Liver (tissue), 9 donors: ENCODE measurements around the gene MCCD1. TPM values are rescaled to one million over a fixed set of nuclear protein-coding genes. Genes with fewer than 3 reads are reported as not detected.

Experiments used
- DNase-seq: peaks from one replicate; pipeline ENCODE4 v3.0.0-alpha.2; 2017; ENCODE audit warnings: low spot score
- H3K27ac ChIP-seq, 2 donors: one replicate each; pipeline ENCODE4 v1.7.0; 2013; ENCODE audit warnings: inconsistent platforms in 2 of 2, low read length in 2 of 2, control low read depth in 1 of 2, low read depth in 1 of 2, mild to moderate bottlenecking in 1 of 2
- H3K27me3 ChIP-seq, 4 donors: one replicate each; pipeline versions ENCODE4 v1.6.1 to v1.7.0; 2013; ENCODE audit warnings: low read length in 3 of 4, inconsistent platforms in 1 of 4, mild to moderate bottlenecking in 1 of 4, moderate library complexity in 1 of 4; ENCODE audit not compliant: control insufficient read depth in 4 of 4, insufficient read depth in 4 of 4
- H3K36me3 ChIP-seq, 4 donors: one replicate each; pipeline versions ENCODE4 v1.6.1 to v1.7.0; 2013; ENCODE audit warnings: low read length in 3 of 4, mild to moderate bottlenecking in 3 of 4, low read depth in 1 of 4, moderate library complexity in 1 of 4; ENCODE audit not compliant: control insufficient read depth in 4 of 4, insufficient read depth in 3 of 4
- H3K4me1 ChIP-seq, 4 donors: one replicate each; pipeline versions ENCODE4 v1.6.1 to v1.7.0; 2013; ENCODE audit warnings: low read length in 3 of 4, mild to moderate bottlenecking in 3 of 4, moderate library complexity in 1 of 4; ENCODE audit not compliant: control insufficient read depth in 4 of 4, insufficient read depth in 4 of 4
- H3K4me3 ChIP-seq, 3 donors: one replicate each; pipeline versions ENCODE4 v1.6.1 to v1.7.0; 2013; ENCODE audit warnings: low read length in 3 of 3, control low read depth in 1 of 3, low read depth in 1 of 3, mild to moderate bottlenecking in 1 of 3
- H3K9ac ChIP-seq, 2 donors: one replicate each; pipeline ENCODE4 v1.7.0; 2013; ENCODE audit warnings: low read length in 2 of 2, mild to moderate bottlenecking in 2 of 2, moderate library complexity in 2 of 2, control low read depth in 1 of 2, low read depth in 1 of 2
- H3K9me3 ChIP-seq, 4 donors: one replicate each; pipeline versions ENCODE4 v1.6.1 to v1.7.0; 2013; ENCODE audit warnings: low read length in 3 of 4; ENCODE audit not compliant: control insufficient read depth in 4 of 4
- EGR1 ChIP-seq, 2 donors: IDR thresholded peaks; 2 replicates each; pipeline ENCODE4 v1.6.1; 2016 to 2018; ENCODE audit warnings: antibody characterized with exemption in 2 of 2, low read depth in 2 of 2
- FOXA1 ChIP-seq: IDR thresholded peaks from 2 replicates; pipeline ENCODE4 v1.6.1; 2016; ENCODE audit warnings: antibody characterized with exemption
- FOXA2 ChIP-seq: IDR thresholded peaks from 2 replicates; pipeline ENCODE4 v1.6.1; 2016; ENCODE audit warnings: antibody characterized with exemption
- GABPA ChIP-seq, 2 donors: IDR thresholded peaks in 1 of 2; conservative IDR thresholded peaks in 1 of 2; 2 replicates each; pipeline ENCODE4 v1.6.1; 2016; ENCODE audit warnings: antibody characterized with exemption in 2 of 2, mild to moderate bottlenecking in 1 of 2, moderate library complexity in 1 of 2
- HNF4A ChIP-seq, 2 donors: conservative IDR thresholded peaks; 2 replicates each; pipeline ENCODE4 v1.6.1; 2016; ENCODE audit warnings: antibody characterized with exemption in 2 of 2, mild to moderate bottlenecking in 2 of 2
- HNF4G ChIP-seq: IDR thresholded peaks from 2 replicates; pipeline ENCODE4 v1.6.1; 2016; ENCODE audit warnings: antibody characterized with exemption
- JUND ChIP-seq, 2 donors: IDR thresholded peaks; 2 replicates each; pipeline ENCODE4 v1.6.1; 2016; ENCODE audit warnings: antibody characterized with exemption in 2 of 2
- NR2F2 ChIP-seq: IDR thresholded peaks from 2 replicates; pipeline ENCODE4 v1.6.1; 2016; ENCODE audit warnings: antibody characterized with exemption
- RAD21 ChIP-seq, 2 donors: IDR thresholded peaks; 2 replicates each; pipeline ENCODE4 v1.6.1; 2016; ENCODE audit warnings: antibody characterized with exemption in 2 of 2, mild to moderate bottlenecking in 2 of 2
- RXRA ChIP-seq, 2 donors: IDR thresholded peaks; 2 replicates each; pipeline ENCODE4 v1.6.1; 2017 to 2018; ENCODE audit warnings: antibody characterized with exemption in 2 of 2, mild to moderate bottlenecking in 1 of 2
- SP1 ChIP-seq: IDR thresholded peaks from 2 replicates; pipeline ENCODE4 v1.6.1; 2018; ENCODE audit warnings: antibody characterized with exemption, mild to moderate bottlenecking
- TAF1 ChIP-seq: conservative IDR thresholded peaks from 2 replicates; pipeline ENCODE4 v1.6.1; 2016; ENCODE audit warnings: antibody characterized with exemption, mild to moderate bottlenecking
- YY1 ChIP-seq: IDR thresholded peaks from 2 replicates; pipeline ENCODE4 v1.6.1; 2016; ENCODE audit warnings: antibody characterized with exemption, mild to moderate bottlenecking
- WGBS: extraction: QIAGEN DNeasy Blood & Tissue Kit; methylation state at CpG from one replicate; pipeline ENCODE4 v1.1.7; 2013; 5-methylcytosine and 5-hydroxymethylcytosine counted together
- polyA plus RNA-seq, 2 donors: library from polyadenylated mRNA; stranded (reverse) in 1 of 2; unstranded in 1 of 2; fragments of 200-250 nt in 1 of 2; fragments of >200 nt in 1 of 2; fragmentation: Nextera tagmentation in 1 of 2; extraction: Ambion mirVana in 1 of 2; gene quantifications; one replicate each; pipeline versions ENCODE4 v1.2.1 to v1.2.3, GENCODE V29; 2013 to 2015
- total RNA-seq, 2 donors: library from RNA; depleted of rRNA; stranded (reverse); fragments of >200 nt; gene quantifications; one replicate each; pipeline ENCODE4 v1.2.3, GENCODE V29; 2014
- TF ChIP-seq, protein P1 (sequence below): fragments of 150-350 bp; IDR thresholded peaks from 2 replicates; pipeline ENCODE4 v1.5.1; 2017; ENCODE audit warnings: improper control_type of control experiment, low read depth, low read length; ENCODE audit not compliant: missing input control
- TF ChIP-seq, protein P2 (sequence below): IDR thresholded peaks from 2 replicates; pipeline ENCODE4 v1.6.1; 2016; ENCODE audit warnings: antibody characterized with exemption
- TF ChIP-seq, protein P3 (sequence below): IDR thresholded peaks from 2 replicates; pipeline ENCODE4 v1.6.1; 2016; ENCODE audit warnings: antibody characterized with exemption
- TF ChIP-seq, protein P4 (sequence below): IDR thresholded peaks from 2 replicates; pipeline ENCODE4 v1.6.1; 2016; ENCODE audit warnings: antibody characterized with exemption, mild to moderate bottlenecking
- TF ChIP-seq, protein P5 (sequence below): IDR thresholded peaks from 2 replicates; pipeline ENCODE4 v1.6.1; 2016; ENCODE audit warnings: antibody characterized with exemption
- donor health status: healthy.
- donor health status: healthy.
- donor health status: healthy.
- donor health status: healthy.
- donor health status: healthy.

Gene MCCD1
- total and polyA plus RNA-seq, 4 donors = 0.56 TPM; not detected in 3

GRCh38 chr6:31541658-31542521 lies 13.1 kb downstream of the MCCD1 start, which contains the start of gene DDX39B:
Gene DDX39B, minus strand, starts transcription at chr6:31542003. Its CDS starts 1,471 bp downstream, at chr6:31540532.
- TF ChIP-seq SP1 = peak; percentile 75
- peak; percentile 100 for TF ChIP-seq TAF1
- peak; percentile 99 for TF ChIP-seq YY1
- TF ChIP-seq, protein P1, sequence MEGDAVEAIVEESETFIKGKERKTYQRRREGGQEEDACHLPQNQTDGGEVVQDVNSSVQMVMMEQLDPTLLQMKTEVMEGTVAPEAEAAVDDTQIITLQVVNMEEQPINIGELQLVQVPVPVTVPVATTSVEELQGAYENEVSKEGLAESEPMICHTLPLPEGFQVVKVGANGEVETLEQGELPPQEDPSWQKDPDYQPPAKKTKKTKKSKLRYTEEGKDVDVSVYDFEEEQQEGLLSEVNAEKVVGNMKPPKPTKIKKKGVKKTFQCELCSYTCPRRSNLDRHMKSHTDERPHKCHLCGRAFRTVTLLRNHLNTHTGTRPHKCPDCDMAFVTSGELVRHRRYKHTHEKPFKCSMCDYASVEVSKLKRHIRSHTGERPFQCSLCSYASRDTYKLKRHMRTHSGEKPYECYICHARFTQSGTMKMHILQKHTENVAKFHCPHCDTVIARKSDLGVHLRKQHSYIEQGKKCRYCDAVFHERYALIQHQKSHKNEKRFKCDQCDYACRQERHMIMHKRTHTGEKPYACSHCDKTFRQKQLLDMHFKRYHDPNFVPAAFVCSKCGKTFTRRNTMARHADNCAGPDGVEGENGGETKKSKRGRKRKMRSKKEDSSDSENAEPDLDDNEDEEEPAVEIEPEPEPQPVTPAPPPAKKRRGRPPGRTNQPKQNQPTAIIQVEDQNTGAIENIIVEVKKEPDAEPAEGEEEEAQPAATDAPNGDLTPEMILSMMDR = peak; percentile 0
- TF ChIP-seq, protein P2, sequence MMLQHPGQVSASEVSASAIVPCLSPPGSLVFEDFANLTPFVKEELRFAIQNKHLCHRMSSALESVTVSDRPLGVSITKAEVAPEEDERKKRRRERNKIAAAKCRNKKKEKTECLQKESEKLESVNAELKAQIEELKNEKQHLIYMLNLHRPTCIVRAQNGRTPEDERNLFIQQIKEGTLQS = peak; percentile 21
- TF ChIP-seq RAD21 (IDR thresholded peaks at IDR 0.05) = peak; percentile 15 to 24
- TF ChIP-seq NR2F2 = peak; percentile 64
- peak in 1 of 2 donors; percentile 73 for TF ChIP-seq EGR1 (IDR thresholded peaks at IDR 0.05; ENCODE audit: low read depth in 2 of 2)
- TF ChIP-seq, protein P3, sequence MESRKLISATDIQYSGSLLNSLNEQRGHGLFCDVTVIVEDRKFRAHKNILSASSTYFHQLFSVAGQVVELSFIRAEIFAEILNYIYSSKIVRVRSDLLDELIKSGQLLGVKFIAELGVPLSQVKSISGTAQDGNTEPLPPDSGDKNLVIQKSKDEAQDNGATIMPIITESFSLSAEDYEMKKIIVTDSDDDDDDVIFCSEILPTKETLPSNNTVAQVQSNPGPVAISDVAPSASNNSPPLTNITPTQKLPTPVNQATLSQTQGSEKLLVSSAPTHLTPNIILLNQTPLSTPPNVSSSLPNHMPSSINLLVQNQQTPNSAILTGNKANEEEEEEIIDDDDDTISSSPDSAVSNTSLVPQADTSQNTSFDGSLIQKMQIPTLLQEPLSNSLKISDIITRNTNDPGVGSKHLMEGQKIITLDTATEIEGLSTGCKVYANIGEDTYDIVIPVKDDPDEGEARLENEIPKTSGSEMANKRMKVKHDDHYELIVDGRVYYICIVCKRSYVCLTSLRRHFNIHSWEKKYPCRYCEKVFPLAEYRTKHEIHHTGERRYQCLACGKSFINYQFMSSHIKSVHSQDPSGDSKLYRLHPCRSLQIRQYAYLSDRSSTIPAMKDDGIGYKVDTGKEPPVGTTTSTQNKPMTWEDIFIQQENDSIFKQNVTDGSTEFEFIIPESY = peak; percentile 90
- TF ChIP-seq, protein P4, sequence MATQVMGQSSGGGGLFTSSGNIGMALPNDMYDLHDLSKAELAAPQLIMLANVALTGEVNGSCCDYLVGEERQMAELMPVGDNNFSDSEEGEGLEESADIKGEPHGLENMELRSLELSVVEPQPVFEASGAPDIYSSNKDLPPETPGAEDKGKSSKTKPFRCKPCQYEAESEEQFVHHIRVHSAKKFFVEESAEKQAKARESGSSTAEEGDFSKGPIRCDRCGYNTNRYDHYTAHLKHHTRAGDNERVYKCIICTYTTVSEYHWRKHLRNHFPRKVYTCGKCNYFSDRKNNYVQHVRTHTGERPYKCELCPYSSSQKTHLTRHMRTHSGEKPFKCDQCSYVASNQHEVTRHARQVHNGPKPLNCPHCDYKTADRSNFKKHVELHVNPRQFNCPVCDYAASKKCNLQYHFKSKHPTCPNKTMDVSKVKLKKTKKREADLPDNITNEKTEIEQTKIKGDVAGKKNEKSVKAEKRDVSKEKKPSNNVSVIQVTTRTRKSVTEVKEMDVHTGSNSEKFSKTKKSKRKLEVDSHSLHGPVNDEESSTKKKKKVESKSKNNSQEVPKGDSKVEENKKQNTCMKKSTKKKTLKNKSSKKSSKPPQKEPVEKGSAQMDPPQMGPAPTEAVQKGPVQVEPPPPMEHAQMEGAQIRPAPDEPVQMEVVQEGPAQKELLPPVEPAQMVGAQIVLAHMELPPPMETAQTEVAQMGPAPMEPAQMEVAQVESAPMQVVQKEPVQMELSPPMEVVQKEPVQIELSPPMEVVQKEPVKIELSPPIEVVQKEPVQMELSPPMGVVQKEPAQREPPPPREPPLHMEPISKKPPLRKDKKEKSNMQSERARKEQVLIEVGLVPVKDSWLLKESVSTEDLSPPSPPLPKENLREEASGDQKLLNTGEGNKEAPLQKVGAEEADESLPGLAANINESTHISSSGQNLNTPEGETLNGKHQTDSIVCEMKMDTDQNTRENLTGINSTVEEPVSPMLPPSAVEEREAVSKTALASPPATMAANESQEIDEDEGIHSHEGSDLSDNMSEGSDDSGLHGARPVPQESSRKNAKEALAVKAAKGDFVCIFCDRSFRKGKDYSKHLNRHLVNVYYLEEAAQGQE = no peak
- peak; percentile 48 for TF ChIP-seq FOXA1
- no peak for TF ChIP-seq HNF4G
- TF ChIP-seq, protein P5, sequence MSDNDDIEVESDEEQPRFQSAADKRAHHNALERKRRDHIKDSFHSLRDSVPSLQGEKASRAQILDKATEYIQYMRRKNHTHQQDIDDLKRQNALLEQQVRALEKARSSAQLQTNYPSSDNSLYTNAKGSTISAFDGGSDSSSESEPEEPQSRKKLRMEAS = peak; percentile 88
- peak; percentile 77 to 95 for TF ChIP-seq GABPA (IDR thresholded peaks at IDR 0.05 in 1 of 2, conservative IDR thresholded peaks at IDR 0.05 in 1 of 2)
- peak; percentile 93 to 95 for TF ChIP-seq RXRA (IDR thresholded peaks at IDR 0.05)
- TF ChIP-seq HNF4A (conservative IDR thresholded peaks at IDR 0.05) = peak; percentile 27 to 33
- peak; percentile 9 for TF ChIP-seq FOXA2
- TF ChIP-seq JUND (IDR thresholded peaks at IDR 0.05) = peak in 1 of 2 donors; percentile 18
- Histone ChIP-seq H3K36me3 (peaks cover 2 to 21% (median 16%) of the 10 kb centered on the region in 4 donors), H3K9me3 (no peaks in the 10 kb centered on the region), H3K27me3 (no peaks in the 10 kb centered on the region), H3K27ac (peak within 1 kb of the TSS; percentile 99), H3K4me1 (peaks cover 5 to 38% (median 30%) of the 10 kb centered on the region in 4 donors), H3K4me3 (peak within 1 kb of the TSS; percentile 73 to 100 (median 98)), H3K9ac (peak within 1 kb of the TSS; percentile 99 to 100)
- DNase-seq = peak; percentile 89
- under 1% methylated on average over 43 of the region's 43 CpGs for WGBS
